ENCODE data around the gene SLC1A2.

Gene SLC1A2

GRCh38 chr11:35247863-35248262 is 171.5 kb downstream of the SLC1A2 start:
- in situ Hi-C loops (cut with HindIII; ENCODE audit: low sequenced_read_pairs): no loop called here
- DNase-seq (ENCODE audit: low read depth): no peak
- no peak overlapping the region for H3K4me3 ChIP-seq (ENCODE audit: low read depth, low read length)
- TF ChIP-seq CTCF (IDR thresholded peaks at IDR 0.05; ENCODE audit: low read depth, low read length, missing control alignments): no peak

GRCh38 chr11:35247428-35247827 is 171.9 kb downstream of the SLC1A2 start:
- TF ChIP-seq CTCF (IDR thresholded peaks at IDR 0.05; ENCODE audit: low read depth, low read length, missing control alignments): no peak
- in situ Hi-C loops (cut with HindIII; ENCODE audit: low sequenced_read_pairs): no loop called here
- H3K4me3 ChIP-seq (ENCODE audit: low read depth, low read length): no peak overlapping the region
- no peak for DNase-seq (ENCODE audit: low read depth)

GRCh38 chr11:35246745-35247144 is 172.6 kb downstream of the SLC1A2 start:
- no peak for TF ChIP-seq CTCF (IDR thresholded peaks at IDR 0.05; ENCODE audit: low read depth, low read length, missing control alignments)
- H3K4me3 ChIP-seq (ENCODE audit: low read depth, low read length): no peak overlapping the region
- in situ Hi-C loops (cut with HindIII; ENCODE audit: low sequenced_read_pairs): no loop called here
- DNase-seq (ENCODE audit: low read depth): no peak

- in situ Hi-C loops (cut with HindIII; ENCODE audit: low sequenced_read_pairs): no loop called here
- TF ChIP-seq CTCF (IDR thresholded peaks at IDR 0.05; ENCODE audit: low read depth, low read length, missing control alignments): no peak
- no peak for DNase-seq (ENCODE audit: low read depth)
- H3K4me3 ChIP-seq (ENCODE audit: low read depth, low read length): no peak overlapping the region
These were observed 173.6 kb downstream of the SLC1A2 start for GRCh38 chr11:35245786-35246185.

GRCh38 chr11:35245056-35245455 is 174.3 kb downstream of the SLC1A2 start:
- in situ Hi-C loops (cut with HindIII; ENCODE audit: low sequenced_read_pairs): no loop called here
- H3K4me3 ChIP-seq (ENCODE audit: low read depth, low read length): no peak overlapping the region
- TF ChIP-seq CTCF (IDR thresholded peaks at IDR 0.05; ENCODE audit: low read depth, low read length, missing control alignments): no peak
- DNase-seq (ENCODE audit: low read depth): no peak

GRCh38 chr11:35243774-35244173 is 175.6 kb downstream of the SLC1A2 start:
- DNase-seq (ENCODE audit: low read depth): no peak
- TF ChIP-seq CTCF (IDR thresholded peaks at IDR 0.05; ENCODE audit: low read depth, low read length, missing control alignments): no peak
- no peak overlapping the region for H3K4me3 ChIP-seq (ENCODE audit: low read depth, low read length)
- in situ Hi-C loops (cut with HindIII; ENCODE audit: low sequenced_read_pairs): no loop called here

All from astrocyte of the cerebellum (primary cell).